HL-60/S4 (cell line): ENCODE measurements around the gene DPT.

Experiments
- in situ Hi-C: fragments of 300-500 bp; cut with MboI; formaldehyde crosslinking; loops from 2 replicates; pipeline ENCODE4 v1.14.3; 2022; ENCODE audit warnings: low sequenced_read_pairs

The DPT gene

DNA sequence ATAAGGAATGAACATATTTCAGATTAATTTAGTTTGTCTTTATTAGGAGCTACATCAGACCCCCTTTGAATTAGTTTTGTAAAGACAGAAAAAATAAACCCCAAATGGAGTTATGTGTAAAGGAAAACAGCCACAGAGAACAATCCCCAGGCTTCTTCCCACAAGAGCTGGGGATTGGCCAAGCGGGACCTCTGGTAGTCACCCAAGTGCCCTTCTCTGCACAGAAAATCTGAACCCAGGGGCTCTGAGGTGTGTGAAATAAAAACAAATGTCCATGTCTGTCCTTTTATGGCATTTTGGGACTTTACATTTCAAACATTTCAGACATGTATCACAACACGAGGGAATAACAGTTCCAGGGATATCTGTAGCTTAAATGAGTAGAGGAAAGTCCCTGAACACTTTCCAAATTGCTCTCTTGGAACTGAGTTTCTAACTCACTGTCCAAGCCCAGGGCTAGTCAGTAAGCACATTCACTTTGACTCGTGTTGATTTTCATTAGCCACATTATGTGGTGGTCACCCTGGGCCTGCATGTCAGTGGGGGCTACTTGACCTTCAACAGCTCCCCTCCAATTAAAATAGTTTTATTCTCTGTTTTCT is 22.5 kb downstream of the DPT start:
- in situ Hi-C loops: no loop called here

DNA sequence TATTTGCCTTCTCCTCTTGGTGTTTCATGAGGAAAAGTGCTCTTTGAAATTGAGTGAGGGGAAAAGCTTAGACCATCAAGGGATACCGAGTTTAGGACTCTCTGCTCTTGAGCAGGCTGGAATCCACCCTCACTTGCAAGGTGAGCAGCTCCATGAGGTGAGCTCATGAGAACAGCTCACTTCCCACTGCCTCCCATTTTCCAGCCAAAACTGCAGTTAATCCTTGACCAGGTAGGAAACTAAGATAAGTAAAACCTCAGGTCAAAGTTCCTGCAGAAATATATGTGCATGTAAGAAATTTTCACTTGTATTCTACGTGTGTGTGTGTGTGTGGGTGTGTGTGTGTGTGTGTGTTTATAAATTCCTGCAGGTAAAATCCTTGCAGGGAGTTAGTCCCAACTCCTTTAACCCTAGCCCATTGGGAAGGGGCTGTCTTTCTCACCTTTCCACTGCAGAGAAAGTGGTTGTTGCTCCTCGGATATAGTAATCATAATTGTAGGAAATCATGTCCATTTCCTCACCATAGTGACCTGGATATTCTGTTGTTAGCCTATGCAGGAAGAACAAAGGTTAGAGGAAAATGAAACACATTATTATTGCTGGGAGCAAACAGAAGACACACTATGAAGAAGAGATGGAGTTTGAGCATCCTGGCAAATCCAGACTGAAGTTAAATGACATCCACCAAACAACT is 28.3 kb downstream of the DPT start:
- in situ Hi-C loops: no loop called here

DNA sequence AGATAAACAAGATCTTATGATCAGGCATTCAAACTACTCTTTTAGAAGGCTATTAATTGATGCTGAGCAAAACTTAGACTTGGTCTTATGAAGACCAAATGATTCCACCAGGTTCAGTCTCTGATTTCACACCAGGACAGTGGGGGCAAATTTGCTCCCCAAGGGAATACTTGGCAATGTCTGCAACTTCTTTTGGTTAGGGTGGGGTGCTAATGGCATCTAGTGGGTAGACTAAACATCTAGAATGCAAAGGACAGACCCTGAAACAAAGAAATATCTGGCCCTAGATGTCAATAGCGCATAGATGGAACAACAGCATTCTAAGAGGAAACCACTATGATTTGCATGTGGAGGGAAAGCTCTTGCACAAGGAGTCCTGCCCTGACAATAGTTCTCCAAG is 30.6 kb downstream of the DPT start:
- in situ Hi-C loops: no loop called here

DNA sequence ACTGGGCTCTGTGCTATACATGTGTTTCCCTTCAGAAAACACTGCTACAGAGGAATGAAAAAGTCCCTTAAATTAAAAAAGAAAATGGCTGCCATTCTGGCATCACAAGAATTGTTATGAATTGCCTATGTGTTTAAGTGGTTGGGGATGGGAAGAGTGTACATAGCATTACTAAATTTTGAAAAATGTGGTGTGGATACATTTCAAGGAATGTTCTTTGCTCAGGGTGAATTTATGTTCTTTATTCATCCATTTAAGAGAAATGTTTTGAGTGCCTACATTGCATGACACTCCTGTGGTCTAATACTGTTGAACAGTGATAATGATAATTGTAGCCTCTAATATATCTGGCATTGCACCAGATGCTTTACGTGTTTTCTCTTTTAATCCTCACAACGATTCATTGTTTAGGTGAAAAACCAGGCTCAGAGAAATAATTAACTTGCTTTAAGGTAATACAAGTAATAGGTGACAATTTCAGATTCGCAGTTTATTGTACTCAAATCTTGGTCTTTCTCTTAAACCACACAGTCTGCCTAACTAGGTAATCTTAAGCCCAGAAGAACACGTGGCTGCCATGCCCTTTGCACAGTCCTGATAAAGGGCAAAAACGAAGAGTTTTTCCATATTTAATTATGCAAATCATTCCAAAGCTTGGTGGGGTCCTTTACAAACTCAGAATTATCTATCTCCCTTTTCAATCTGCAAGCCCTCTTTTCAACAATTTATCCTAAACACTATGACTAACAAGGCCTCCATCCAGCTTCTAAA is 31.5 kb downstream of the DPT start:
- in situ Hi-C loops: no loop called here

DNA sequence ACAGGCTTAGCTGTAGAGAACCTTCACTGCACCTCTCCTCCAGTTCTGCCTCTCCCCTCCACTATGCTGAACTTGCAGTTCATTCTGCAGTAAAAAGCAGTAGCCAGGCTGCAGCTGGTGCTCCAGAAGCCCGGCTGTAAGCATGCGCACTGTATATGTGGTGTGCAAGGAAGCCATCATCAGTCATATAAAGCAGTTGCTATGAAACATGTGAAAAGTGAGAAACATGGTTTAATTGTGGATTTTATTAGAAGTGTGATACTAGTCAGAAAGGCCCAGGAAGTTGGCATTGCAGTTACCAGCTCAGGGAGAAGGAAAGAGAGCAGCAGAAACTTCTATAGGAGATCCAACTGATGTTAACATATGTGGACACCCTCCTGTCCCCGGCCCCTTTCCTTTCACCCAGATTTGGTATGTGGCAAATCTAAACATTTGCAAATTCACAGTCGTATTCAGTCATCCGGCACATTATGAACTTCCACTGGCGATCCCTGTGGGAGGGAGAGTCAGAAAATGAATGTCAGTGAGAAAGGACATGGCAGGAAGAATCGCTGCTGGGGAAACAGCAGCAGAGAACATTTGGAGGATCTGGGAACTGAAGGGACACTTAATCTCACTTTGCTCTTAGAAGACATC is 32.8 kb downstream of the DPT start:
- in situ Hi-C loops: no loop called here

DNA sequence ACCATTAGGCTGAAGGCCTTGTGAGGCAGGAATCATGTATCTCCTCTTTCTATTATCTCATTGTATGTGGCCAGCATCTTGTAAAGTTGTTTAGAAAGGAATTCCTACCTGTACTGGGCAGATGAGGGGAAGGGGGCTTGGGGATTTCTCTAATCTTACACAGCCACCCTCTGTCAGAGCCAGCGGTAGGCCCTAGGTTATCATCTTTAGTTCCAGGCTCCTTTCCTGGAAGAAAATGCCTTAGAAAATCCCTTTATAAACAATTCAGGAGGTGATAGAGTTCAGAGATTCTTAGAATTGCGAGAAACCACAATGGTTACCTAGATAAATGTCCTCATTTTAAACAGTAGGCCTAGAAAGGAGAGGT is 35.2 kb downstream of the DPT start:
- in situ Hi-C loops: no loop called here

DNA sequence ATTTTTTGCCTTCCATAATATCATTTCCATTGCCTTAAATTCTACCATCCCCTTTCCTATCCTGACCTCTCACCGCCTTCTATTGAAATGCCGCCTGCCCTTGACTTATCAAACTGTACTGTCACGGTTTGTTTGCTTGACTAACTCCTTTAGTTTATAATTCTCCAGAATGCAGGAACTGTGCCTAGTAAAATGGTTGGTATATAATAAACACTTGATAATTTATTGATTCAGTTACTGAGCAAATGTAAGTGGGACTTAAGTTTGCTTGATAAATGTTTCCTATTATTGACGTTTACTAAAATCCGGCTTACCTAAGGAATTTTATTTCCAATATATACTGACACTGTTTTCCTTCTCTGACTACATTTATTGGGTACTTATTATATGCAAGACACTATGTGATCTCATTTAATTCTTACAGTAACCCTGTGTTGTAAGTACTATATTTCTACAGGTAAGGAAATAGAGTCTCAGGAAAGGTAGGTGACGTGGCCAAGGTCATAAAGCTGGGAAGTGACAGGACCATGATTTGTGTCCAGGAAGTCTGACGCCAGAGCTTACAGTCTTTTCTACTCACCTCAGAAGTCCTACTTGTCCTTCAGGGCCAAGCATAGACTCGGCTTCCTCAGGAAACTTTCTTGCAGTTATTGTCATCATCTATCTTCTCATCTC is 35.7 kb downstream of the DPT start:
- in situ Hi-C loops: no loop called here

DNA sequence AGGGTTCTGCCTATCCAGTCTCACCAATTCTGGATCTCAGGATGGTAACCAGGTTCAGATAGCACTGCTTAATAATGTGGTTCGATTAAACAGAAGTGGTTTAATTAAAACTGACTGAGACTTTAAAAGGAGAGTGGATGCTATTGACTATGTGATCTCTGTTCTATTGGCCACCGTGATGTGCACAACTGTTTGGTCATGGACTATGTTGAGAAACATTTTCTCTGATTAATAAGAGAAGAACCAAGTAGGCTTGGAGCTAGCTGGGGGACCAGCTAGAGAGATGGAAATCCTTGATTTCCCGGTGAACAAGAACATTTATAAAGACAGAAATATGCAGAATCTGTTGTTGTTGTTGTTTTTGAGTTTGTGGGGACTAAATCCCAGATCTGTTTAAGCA is 36.5 kb downstream of the DPT start:
- in situ Hi-C loops: no loop called here

DNA sequence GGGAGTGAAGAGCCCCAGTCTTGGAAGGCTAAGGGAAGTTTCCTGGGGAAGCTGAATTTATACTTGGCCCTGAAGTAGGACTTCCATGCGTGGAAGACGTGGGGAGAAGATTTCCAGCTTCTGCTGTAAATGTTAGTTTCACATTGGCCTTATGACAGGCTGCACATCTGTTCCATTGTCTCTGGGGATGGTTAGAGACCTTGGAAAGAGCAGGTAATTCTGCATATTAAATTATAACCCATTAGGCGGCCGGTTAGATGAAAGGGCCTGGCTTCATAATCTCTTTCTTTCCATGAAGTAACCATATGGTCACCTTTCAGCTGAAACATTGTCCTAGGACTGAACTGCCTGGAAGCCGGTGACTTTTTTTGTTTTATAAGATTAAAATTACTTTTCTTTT is 37.5 kb downstream of the DPT start:
- in situ Hi-C loops: no loop called here

DNA sequence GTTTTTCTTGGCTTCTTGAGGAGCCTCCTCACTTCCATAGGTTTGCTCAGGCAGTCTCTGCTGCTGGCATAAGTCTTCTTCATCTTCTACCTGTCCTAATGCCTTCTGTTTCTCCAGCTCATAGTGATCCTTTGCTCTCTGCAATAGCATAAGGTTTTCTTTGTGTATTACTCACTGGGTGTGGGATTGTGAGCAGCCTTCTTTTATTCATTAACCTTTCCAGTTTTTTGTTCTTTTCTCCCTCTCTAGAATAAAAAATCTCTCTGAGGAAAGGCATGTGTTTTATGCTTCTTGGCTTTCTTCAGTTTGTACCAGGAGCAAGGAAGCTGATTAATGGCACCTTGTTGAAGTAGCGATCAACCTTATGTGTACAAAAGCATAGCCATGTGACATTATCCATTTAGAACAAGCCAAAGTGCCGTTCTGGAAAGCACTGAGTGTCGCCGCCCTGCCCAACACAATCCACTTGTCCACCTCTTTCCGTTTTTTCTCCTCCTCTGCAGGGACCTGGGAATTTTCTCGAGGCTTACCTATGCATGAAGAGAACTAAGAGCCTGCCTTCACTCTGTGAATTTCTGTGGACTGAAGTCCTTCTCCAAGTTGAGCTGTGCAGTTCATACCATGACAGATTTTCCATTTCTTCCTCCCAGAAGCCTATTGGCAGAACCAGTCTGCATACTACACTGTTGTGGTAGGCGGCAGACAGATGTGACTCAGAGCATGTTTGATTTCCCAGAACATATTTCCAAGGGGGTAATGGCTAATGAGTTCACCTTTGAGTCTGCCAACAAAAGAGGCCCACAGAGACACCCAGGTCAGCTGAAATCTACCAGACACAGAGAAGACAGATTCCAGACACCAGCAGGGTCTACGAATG is 39.0 kb downstream of the DPT start:
- in situ Hi-C loops: no loop called here

DNA sequence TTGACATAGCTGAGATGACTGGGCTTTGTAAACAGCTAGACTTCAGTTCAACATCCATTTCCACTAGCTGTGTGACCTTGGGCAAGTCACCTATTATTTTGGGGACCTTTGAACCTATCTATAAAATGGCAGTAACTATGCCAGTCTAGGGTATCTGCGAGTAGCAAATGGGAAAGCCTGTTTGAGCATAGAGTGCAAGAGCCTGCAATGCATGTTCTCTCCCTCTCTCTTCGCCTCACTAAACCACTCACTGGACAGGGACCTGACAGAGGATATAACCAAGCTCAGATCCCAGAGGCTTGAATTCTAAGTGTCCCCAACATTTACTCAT is 39.7 kb downstream of the DPT start:
- in situ Hi-C loops: no loop called here

DNA sequence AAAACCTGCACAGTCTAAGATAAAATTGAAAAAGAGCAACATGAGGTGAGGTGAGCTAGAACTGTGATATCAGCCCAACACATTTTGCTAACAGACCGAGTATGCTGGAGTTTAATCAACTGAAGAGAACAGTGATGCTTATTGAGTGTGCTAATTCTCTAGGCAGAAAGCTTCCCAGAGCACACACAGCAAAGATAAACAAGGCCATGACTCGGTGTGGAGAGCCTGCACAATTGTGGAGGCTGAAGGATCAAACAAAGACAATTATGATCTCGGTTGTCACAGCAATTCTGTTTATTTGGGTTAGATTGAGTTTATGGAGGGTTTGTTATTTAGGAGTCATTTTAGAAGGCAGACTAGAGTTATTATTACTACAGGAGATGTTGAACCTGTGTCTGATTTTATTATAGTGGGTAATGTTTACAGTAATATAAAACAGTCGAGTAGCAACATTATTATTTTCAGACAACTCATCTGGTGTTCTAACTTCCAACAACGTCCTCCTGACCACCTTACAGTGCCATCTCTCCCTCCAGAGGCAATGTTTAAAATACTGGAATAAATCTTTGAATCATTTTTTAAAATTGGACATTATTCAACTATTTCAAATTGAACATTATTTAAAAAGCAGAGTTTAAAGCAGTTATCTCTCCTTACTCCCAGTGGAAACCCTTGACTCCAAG is 40.2 kb downstream of the DPT start:
- in situ Hi-C loops: no loop called here

DNA sequence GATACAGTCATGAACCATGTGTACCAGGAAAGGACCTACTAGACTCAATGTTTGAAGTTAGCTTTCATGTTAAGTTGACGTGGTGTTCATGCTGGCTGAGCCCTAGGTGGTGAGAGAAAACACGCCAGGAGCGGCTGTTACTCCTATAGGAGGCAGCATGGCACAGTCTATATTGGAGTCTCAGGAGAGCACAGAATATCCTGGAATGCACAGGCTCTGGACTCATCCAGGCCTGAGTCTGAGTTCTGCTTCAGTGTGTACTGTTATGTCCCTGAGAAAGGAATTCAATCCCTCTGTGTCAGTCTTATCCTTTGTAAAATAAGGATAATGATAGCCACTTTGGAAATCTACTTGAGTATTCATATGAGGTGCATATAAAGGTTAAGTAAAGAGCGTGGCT is 41.2 kb downstream of the DPT start:
- in situ Hi-C loops: no loop called here

DNA sequence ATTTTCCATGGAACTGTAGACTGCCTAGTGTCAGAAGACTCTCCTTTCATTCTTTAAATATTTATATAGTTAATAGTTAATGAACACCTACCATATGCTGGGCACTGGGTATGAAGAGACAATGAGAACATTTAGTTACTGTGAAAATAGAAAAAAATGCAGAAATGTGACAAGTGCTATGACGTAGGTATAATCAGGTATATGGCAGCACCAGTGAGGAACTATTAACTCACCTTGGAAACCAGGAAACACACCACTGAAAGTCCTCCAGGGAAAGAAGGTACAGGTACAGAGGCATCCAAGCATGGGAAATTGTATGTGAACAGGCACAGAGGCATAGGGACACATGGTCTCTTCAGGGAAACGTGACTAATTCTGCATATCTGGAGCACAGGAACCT is 42.3 kb downstream of the DPT start:
- in situ Hi-C loops: no loop called here

DNA sequence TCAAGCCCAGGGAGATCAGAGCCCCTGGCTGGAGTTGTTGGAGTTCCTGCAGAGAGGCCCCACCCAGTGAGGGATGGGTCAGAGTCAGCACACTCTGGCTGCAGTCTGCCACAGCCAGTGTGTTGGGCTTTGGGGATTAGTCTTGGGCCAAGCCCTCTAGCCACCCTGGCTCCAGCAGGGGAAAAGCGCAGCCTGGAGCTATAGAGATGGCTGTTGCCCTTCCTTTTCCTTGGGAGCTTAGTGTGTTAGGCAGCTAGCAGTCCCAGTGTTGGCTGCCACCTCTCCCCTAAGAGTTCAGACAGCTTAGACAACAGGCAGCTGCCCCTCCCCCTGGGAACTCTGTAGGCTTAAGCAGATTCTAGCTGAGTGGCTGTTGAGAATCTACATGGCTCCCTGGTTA is 45.1 kb downstream of the DPT start:
- in situ Hi-C loops: no loop called here

DNA sequence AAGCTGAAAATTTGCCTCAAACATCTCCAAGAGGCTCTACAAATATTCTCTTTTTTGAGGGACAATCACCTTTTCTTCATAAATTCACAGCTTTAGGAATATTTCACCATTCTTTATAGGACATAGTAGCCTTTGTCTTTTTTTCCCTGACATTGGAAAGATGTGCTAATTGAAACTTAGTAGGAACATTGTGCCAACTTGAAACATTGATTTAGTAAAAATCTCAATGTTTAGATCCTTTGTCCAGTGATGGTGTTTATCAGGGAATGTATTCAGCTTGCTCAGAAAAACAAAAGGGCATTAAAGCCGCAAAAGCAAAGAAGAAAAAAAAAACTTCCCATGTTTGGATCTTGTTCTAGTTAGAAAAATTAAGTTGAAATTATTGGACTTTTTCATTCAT is 52.1 kb downstream of the DPT start:
- in situ Hi-C loops: no loop called here

DNA sequence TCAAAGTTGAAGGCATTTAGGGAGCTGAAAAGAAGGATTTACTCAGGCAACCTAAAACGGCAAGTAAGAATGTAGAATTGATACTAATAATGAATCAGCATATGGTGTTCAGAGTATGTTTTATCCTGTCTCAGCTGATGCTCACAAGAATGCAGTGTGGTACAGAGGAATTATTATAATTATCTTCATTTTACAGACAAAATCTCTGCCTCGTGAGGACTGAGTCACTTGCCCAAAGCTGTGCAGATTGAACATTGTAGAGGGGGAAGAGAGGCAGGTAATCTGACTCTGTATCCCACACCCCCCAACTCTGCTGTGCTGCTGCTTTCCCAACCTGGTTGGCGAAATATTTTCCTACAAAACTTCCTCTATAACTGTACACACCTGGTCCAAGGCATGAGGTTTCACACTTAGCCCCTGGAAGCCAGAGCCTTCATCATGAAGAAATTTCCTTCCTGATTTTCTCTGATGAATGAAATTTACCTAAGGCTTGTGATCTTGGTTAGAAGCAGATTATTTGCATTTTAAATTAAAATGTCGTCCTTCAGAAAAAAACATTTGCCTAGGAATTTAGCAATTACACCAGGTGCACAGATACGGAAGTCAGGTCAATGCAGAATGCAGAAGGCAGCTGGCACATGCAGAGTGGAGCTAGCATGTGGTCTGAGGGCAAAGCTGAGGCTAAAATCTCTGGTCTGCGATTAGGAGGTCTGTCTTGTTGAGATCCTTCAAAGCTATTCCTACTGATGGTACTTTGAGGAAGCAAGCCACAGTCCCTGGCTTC is 52.8 kb downstream of the DPT start:
- in situ Hi-C loops: no loop called here

DNA sequence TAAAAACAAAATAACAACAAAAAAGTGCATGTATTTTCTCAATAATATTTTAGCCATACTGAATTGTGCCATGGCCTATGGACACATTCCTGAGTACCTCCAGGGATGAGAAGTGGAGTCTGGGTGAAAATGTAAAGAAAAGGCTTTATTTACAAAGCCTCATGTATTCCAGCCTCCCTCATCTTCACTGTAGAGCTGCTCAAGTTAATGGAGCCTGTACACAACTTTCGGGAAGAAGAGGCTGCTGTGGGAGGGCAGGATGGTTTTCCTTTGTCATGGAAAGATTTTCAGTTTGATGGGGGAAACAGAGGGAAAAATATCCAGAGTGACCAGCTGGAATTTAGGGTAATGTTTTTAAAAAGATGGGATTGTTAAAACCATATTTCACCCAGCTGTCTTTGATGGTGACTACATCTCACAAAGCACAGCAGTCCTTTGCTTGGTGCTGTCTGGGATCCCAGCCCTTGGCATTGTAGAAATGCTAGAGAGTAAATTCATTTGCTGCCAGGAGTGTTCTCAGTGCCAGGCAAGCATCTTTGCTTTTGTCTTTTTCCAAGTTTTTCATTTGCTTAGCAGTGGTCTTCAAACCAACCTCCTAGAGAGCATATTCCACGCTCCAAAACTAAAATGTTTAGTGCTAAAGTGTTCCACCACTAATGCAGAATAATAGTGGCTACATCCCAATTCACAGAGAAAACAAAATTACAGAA is 54.9 kb downstream of the DPT start:
- in situ Hi-C loops: no loop called here

DNA sequence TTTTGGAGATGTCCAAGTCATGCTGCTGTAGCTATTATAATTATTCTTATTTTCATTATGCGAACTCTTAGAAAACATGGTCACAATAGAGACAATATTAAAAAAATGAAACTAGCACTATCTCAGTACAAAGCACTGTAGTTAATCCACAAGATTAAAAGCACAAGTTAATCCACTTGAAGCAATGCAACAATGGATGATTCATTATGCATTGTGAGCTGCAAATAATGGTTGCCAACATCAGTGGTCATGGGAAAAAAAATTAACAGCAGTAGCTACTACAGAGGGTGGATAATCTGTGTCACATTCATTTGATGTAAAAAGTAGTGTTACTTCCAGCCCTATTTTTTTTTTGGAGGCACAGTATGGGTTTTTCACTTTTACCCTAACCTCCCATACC is 56.7 kb downstream of the DPT start:
- in situ Hi-C loops: no loop called here
